Umbilical cord (tissue), 2 donors: ENCODE data around the gene SMC4. TPM values are rescaled to one million over a fixed set of nuclear protein-coding genes. Genes with fewer than 3 reads are reported as not detected.
"Not testable (repeated sequence)": the region's sequence is repeated elsewhere in the genome, so short reads cannot be mapped to it uniquely, and the experiment has no call there.

Experiments
- DNase-seq: peaks from one replicate; pipeline ENCODE4 v3.0.0-alpha.2; 2015; ENCODE audit warnings: low spot score
- total RNA-seq: library from RNA; depleted of rRNA; stranded (reverse); fragments of >200 nt; gene quantifications from one replicate; pipeline ENCODE4 v1.2.3, GENCODE V29; 2014; ENCODE audit warnings: low replicate concordance; ENCODE audit not compliant: insufficient read depth

SMC4 gene
- total RNA-seq, 1 donor from 2014 or later = 64.3 TPM

DNA sequence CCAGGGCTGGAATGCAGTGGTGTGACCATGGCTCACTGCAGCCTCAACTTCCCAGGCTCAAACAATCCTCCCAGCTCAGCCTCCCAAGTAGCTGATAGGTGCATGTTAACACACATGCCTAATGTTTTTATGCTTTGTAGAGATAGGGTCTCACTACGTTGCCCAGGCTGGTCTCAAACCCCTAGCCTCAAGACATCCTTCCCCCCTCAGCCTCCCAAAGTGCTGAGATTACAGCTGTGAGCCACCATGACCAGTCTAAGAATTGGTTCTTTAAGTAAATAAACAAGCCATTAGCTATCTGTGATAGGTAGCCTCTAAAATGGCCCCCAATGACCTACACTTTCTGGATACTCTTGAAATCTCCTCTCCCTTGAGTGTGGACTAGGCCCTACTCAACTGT lies 46.4 kb downstream of the SMC4 start:
- no peak for DNase-seq

- DNase-seq = no peak
Measured at GRCh38 chr3:160446522-160447056, 47.1 kb downstream of the SMC4 start.

DNA sequence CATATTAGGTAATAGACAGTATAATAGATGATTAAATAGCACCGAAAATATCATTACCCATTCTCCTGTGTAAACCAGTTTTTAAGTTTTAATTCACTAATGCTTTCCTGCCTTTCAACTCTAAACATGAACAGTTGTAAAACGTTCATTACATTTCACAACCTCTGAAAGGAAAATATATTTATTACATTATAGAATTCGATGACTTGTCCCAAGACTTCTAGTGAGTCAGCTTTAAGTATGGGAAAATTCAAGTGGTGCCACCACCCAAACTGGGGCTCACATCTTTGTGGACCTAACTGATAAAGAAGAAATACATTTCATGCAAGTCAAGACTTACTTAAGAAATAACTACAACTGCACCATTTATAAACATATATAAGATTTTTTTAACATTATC lies 48.1 kb downstream of the SMC4 start:
- no peak for DNase-seq

DNA sequence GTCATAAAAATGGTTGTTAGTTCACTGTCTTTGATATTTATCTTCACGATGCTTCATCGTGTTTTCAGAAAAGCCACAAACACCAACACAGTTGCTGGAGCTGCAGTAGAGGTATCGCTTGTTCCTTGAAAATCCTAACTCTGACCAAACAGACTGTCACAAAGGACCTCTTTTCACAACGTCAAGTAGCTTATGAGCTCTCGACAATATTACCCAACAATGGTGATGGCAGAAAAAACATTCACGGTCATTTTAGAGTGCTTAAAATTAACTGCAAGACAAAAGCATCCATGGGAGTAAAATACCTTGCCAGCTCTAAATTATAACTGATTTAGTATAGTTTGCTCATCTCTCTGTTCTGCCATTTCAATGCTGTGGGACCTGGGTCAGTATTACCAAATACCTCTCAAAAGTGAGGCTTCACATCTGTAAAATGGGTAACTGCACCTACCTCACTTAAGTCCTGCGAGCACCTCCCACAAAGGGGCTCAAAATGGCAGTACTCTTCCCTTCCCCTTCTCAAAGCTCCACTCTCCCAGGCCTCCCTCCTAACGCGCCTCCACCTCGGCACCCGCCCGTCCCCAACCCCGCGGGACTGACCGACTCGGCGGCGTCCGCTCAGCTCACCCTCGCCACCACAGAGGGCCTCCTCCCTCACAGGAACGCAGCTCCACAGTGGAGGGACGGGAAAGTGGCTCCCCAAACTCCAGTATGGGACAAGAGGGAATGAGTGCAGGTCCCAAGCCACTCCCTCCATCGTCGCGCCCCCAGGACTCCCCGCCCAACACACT lies 49.6 kb downstream of the SMC4 start:
- DNase-seq = peak; percentile 24

GRCh38 chr3:160449636-160450598 lies 50.5 kb downstream of the SMC4 start, which contains the start of gene TRIM59:
Gene TRIM59 (minus strand): TSS chr3:160449786. CDS start chr3:160439183, 10,603 bp downstream.
- peak; percentile 96 for DNase-seq

GRCh38 chr3:160450846-160451245 lies 51.4 kb downstream of the SMC4 start:
- peak; percentile 20 for DNase-seq

DNA sequence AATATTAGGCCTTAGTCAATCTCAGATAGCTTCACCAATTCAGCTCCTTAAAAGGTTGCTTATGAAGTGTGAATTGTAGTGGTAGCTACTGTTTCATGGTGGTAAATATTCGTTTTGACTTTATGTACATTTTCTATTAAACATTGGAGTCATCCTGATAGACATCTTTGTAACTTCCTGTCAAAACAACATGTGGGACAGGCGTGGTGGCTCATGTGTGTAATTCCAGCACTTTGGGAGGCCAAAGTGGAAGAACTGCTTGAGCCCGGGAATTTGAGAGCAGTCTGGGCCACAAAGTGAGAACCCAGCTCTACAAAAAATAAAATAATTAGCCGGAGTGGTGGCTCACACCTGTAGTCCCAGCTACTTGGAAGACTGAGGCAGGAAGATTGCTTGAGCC lies 52.2 kb downstream of the SMC4 start:
- no peak for DNase-seq

GRCh38 chr3:160452251-160452650 lies 52.8 kb downstream of the SMC4 start:
- DNase-seq = not testable (repeated sequence)

GRCh38 chr3:160454995-160455394 lies 55.5 kb downstream of the SMC4 start:
- no peak for DNase-seq

DNA sequence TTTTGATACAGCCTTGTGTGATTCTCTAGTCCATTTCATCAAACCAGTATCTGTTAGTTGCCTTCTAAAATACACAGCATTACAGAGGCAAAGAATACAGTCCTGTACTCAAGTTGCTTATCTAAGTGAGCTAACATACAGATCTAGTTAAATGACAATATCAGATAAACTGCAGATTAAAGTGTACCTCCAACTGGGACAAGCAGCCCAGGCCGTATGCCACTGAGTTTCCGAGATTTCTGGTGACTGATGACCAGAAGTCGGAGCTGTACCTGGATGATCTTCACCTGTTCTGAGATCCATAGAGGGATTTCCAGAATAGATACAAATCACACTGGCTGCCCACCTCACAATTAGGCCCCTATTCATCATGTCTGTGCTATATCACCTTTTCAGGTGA lies 56.4 kb downstream of the SMC4 start:
- DNase-seq = no peak

GRCh38 chr3:160458151-160458550 lies 58.7 kb downstream of the SMC4 start:
- DNase-seq = no peak

DNA sequence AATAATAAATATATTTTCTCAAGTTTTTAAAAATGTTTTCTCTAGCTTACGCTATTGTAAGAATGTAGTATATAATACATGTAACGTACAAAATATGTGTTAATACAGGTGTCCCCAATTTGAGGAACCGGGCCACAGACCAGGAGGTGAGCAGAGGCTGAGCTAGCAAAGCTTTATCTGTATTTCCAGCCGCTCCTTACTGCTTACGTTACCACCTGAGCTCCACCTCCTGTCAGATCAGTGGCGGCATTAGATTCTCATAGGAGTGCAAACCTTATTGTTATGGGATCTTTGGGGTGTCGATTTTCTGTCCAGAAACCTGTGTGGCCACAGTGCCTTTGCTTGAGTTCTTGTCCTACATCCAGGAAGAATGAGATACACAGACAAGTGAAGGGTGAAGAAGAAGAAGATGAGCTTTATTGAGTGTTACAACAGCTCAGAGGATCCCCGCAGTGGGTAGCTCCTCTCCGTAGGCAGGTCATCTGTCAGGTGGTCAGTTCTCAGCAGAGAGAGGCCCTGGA lies 60.1 kb downstream of the SMC4 start:
- no peak for DNase-seq

- DNase-seq = no peak
Measured at GRCh38 chr3:160460033-160460432, 60.6 kb downstream of the SMC4 start.

GRCh38 chr3:160464321-160464720 lies 64.9 kb downstream of the SMC4 start:
- no peak for DNase-seq

- DNase-seq = no peak
Measured at GRCh38 chr3:160464971-160465370, 65.5 kb downstream of the SMC4 start.

- DNase-seq = no peak
Measured at GRCh38 chr3:160470181-160470580, 70.7 kb downstream of the SMC4 start.

GRCh38 chr3:160471892-160472291 lies 72.4 kb downstream of the SMC4 start:
- no peak for DNase-seq

DNA sequence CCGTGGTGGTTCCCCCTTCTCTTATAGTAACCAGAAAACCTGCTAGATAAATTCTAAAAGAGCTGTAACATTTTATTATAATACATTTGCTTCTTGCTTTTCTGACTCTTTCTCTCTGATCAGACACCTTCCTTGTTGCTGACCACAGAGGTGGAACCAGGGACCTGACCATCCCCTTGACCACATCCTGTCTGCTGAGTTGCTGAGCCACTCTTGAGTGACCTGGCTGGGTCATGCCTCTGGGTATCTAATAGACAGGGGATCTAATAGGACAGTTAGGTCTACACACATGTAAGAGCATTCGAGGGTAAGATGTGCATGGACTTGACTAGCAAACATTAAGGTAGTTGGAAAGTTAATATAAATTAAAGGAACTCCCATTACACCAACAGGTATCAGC lies 72.9 kb downstream of the SMC4 start:
- DNase-seq = no peak

GRCh38 chr3:160473221-160473620 lies 73.8 kb downstream of the SMC4 start:
- DNase-seq = no peak

GRCh38 chr3:160473978-160474377 lies 74.5 kb downstream of the SMC4 start:
- DNase-seq = peak; percentile 12

DNA sequence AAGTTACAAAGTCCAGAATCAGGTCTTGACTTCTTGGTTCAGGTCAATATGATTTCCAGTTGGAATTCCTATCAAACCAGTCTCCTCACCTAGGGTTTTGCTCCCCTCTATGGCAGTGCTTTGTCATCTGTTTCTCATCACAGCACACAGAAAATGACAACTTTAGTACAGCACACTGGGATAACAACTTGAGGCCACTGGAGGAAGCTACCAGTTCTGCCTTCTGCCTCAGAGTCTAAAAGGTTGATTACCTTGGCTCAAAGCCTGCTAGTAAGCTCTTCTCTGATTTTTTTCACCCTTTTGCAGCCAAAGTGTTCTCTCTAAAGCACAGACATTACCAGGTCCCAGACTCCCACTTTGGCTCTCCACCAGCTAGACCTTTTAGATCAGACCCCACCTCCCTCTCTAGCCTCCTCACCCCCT lies 75.0 kb downstream of the SMC4 start:
- no peak for DNase-seq

DNA sequence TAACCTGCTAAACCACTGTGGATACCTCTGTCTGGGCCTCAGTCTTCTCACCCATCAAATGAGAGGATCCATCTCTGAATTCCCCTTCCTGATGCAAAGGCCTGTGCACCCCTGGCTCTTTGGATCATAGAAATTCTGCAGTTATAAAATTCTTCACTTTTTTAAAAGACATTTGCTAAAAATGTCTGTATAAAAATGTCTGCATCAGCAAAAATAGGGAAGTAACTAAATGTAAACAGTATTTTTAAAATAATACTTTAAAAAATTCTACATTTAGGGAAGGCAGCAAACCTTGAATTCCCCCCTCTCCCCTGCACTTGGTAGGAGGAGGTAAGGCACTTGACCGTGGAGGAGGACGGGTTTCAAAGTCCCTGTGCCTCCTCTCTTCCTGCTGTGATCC lies 75.7 kb downstream of the SMC4 start:
- no peak for DNase-seq
